Measurements from ENCODE around the gene CLNK.

The CLNK gene

DNA sequence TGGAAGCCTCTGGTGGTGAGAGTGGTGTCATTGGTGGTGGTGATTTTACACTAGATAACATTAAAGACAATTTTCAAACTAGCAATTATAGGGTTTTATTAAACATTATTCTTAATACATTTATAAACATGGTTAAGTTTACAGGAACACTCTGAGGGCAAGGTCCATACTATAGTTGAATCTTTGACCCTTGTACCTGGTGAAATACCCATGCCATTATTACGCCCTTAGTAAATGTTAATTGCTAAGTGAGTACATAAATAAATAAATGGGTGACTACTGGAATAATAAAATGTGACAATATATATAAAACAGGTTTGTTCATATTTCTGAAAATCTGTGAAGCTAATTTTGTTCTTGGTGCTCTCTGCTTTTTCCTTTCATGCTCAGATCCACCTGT, 13.6 kb upstream of the CLNK start:
- DNase-seq = no peak

- no peak for DNase-seq
Observed at GRCh38 chr4:10697086-10697485, 12.5 kb upstream of the CLNK start.

DNA sequence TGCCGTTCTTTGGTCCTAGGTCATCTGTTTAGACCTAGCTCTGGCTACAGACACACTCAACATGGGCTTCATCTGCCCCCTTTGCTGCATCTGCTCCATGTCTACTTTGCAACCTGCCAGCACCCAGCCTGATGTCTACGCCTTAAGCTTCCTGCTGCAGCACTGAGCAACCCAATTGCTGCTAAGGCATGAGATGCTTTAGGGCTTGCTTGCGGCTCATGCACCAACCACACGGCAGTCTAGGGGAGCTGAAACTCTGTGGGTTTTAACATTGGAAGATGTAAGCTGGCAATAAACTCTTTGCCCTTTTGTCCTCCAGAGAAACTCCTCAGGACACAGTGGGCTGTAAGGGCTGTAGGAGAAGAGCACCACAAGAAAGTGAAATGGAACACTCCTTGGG, 11.7 kb upstream of the CLNK start:
- DNase-seq = no peak

- no peak for DNase-seq
Observed at GRCh38 chr4:10694828-10695209, 10.3 kb upstream of the CLNK start.

- no peak for DNase-seq
Observed at GRCh38 chr4:10694151-10694827, 9.7 kb upstream of the CLNK start.

GRCh38 chr4:10691651-10692050, 7.1 kb upstream of the CLNK start:
- no peak for DNase-seq

DNA sequence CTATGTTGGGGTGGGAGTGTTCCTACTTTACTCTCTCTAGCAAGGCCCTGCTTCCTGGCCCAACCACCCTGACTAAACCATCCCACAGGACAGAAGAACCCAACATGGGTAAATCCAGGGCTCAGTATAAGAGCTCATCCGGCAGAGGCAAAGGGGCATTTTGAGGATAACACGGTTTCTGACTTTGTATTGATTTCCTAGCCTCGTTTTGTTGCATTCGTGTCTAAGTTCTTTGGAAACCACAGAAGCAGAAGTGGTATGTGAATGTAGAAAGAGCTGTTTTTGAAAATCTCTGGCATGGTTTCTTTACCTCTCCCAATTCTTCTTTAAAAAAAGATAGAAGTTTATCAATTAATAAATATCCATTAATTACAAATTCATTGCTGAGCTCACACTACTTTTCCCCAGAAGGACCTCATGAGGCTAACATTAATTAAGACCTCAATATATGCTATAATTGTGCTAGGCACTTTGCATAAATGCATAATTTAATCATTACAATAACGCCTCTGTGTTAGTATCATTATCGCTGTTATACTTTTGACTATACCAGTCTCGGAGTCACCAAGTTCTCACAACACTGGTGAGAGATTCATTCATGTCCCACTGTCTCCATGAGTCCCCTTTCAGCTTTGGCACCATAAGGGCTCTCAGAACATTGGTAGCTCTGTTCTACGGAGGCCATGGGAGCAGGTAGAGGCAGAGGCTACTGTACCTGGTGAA, 5.8 kb upstream of the CLNK start:
- peak; percentile 30 for DNase-seq

GRCh38 chr4:10688846-10689245, 4.3 kb upstream of the CLNK start:
- peak; percentile 11 for DNase-seq

DNA sequence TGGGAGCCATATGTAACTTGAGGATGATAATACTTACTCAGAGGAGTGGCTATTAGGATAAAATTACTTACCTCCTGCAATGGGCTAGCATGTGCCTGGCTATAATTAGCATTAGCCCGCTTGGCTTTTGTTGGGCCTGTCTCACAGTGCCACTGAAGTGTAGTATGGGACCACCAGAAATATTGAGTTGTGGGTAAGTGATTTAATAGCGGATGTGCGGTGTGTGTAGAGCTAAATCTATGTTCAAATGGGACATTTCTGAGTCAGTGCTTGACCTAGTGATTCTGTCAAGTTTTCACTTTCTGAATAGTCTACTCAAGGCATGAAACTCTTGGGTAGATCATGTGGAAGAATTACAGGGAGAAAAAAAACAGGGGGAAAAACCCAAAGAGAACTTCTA, 3.5 kb upstream of the CLNK start:
- DNase-seq = no peak

DNA sequence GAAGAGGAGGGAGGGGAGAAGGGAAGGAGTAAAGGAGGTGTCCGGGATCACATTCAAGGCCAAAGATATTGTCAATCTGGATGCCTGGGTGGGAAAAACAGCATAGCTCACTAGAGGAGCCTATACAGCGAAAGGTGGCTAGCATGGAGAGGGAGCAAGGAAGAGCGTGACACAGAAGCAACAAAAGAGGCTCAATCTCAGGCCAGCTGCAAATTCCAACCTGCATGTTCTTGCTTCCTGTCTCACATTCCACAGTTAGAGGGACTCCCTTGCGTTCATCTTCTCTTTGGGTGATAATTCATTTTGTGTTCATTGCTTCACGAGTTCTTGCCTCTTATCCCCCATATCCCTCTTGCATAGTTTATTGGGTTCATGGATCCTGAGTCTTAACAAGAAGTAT, 3.0 kb upstream of the CLNK start:
- DNase-seq = no peak

DNA sequence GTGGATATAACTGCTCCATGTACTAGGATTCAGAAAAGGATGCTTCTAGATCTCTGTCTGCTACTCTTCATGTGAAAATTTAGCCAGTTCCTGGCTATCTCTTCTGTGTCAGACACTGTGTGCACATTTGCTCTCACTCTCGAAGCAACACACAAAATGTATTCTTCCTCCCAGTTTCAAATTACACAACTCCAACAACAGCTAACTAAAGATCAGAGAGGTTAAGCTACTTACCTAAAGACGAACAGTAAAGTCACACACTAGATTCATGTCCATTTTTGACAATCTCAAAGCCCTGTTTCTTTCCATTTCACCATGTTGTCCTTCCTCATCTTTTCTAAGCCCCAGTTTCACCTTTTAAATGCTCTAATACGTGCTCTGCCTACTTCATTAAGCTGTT, 2.2 kb downstream of the CLNK start:
- DNase-seq = no peak

DNA sequence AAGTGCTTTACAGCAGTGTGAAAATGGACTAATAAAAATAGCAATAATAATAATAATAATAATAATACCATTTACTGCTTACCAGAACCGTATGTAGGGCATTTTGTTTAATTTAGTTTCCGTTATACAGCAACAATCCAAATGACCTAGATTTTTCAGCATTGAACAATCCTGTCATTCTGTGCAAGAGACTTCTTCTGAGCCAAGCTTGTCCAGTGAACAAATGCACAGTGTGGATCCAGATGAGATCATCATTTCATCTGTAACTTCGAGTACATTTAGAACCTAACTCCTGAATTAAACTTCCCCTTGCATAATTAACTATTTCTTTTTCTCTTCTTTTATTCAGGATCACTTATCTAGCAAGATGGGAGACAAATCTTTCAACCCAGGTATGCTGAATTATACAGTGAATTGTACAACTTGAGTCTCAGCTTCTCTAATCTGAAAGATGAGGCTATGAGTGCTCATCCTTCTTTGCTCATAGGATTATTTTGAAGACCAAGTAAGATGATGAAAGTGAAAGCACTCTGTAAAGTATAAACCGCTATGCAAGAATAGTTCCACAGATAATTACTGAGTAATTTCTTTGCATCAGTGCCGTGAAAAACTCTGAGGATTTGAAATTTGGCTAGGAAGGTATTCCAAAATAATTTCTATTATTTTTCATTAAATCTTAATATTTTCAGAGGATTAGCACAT, 6.6 kb downstream of the CLNK start:
- DNase-seq = no peak

- DNase-seq = no peak
Observed at GRCh38 chr4:10673817-10674369, 10.7 kb downstream of the CLNK start.

DNA sequence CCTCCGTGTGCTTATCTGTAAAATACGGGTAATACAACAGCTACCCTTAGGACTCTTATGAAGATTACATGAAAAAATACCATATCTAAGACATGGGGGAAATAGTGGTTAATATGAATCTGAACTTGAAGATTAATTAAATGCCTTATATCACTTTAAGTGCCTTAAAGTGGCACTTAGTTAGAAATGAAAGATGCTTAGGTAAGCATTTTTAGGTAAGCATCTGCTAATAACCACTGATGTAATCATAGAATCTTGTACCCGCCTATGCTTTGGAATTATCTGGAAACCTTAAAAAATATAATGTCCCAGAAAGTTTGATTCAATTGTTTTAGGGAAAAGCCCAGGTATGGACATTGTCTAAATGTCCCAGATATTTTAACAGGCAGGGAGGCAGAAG, 12.2 kb downstream of the CLNK start:
- no peak for DNase-seq

DNA sequence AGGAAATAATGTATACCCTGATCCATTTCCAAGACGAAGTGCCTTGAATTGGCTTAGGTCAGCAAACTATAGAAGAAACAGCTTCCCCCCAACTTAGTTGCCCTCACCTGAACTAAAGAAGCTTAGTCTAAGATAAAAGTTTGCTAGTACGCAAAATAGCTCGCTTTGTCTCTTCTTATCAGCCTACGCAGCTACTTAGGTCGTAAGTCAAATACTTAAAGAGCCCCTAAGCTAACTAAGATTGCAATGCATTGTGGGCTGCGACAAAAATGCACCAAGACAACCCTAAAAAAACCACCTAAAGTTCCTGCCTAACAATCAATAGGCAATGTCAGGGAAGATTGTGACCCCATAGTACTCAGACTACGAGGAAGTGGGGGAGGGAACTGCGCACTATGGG, 12.8 kb downstream of the CLNK start:
- no peak for DNase-seq

DNA sequence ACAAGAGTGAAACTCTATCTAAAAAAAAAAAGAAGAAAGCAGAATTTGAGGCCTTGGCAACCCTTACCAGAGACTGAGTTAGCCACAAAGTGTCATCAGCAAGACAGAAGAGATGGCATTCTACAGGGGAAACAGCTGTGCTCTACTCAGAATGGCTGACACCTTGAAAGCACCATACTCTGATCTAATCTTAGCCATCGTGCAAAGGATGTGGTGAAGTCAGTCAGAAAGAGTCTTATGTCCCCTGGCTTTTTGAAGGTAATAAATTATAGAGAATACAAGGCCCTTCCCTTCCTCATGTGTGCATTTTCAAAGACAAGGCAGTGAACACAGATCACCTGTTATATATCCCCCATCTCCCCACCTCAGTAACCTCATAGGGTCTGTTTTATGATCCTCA, 13.2 kb downstream of the CLNK start:
- peak; percentile 31 for DNase-seq

- no peak for DNase-seq
Observed at GRCh38 chr4:10670321-10670720, 14.2 kb downstream of the CLNK start.

- no peak for DNase-seq
Observed at GRCh38 chr4:10667701-10668326, 16.8 kb downstream of the CLNK start.

- DNase-seq = no peak
Observed at GRCh38 chr4:10666616-10667015, 18.0 kb downstream of the CLNK start.

DNA sequence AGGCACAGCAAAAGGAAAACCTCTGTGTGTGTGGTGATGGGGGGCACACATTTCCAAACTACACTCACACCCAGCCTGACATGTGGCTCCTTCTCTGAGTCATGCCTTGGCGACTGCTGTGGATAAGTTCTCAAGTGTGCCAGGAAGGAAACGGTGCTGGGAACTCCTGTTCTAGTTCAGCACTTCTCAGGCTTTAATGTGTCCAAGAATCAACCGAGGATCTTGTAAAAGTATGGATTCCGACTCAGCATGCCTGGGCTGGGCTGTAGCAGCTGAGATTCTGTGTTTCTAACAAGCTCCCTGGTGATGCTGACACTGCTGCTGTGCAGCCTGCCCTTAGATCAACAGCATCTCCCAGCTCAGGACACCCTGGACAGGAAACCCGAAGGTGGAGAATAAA, 20.2 kb downstream of the CLNK start:
- peak; percentile 24 for DNase-seq

DNA sequence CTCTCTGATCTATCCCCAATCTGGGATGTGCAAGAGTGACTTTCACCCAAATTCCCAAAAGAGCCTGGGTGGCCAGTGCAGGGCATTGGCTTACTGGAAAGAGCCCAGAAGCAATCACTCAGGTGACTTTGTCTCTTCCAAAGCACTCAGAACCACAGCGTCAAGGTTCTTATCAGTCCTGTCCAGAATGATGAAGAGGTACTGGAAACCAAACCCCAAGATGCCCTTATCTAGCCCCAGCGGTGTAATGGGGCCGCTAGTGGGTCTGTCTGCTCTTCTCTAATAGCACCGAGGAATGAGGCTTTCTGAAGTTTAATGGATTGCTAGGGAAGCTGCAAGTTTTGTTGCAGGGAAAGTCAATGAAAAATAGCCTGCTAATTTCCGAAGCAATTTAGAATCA, 21.6 kb downstream of the CLNK start:
- peak; percentile 83 for DNase-seq

DNA sequence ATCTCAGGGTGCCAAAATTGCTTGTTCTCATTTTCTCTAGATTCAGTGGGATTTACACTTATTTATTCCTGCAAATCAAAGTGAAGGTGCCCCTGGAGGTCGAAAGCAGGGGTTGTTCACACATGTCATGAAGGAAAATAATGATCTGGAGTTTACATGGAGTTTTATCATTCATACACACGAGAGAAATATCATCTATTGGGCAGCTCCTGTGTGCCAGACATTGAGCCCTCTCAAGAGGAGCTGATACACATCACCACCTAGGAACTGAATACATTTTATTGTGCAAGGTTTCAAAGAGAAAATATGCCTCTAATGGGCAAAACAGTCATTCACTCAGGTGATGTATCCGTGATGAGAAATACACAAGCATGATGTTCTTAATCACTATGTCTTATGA, 23.5 kb downstream of the CLNK start:
- no peak for DNase-seq

DNA sequence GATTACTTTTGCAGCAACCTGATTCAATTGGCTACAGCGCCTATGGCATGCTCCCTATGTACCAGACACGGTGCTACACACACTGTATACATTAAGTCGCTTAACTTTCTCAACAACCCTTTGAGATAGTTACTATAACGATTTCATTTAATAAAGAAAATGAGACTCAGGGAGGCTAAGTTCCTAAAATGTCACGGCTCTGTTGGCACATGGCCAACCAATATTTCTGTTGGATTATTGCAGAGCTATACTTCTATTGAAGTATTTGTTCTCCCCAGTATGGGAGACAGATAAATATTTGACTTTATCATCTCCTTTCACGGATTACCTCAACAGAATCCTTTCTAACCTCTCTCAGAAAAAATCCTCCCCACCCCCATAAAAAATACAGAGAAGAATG, 25.3 kb downstream of the CLNK start:
- no peak for DNase-seq

DNA sequence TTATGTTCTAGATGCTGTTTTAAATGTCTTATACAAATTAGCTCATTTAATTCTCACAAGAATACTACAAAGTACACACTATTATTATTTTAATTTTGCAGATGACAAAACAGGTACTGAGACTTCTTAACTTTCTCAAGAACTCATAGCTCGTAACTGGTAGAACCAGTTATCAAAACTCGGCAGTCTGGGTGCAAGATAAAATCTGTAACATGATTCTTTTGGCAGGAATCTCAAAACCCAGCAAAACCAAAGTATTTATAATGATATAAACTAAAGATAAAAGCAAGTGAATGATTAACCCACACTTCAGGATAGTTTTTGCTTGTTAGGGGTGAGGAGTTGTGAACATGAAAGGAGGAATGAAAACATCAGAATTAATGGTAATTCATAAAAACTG, 27.6 kb downstream of the CLNK start:
- DNase-seq = no peak

All from hematopoietic multipotent progenitor cell treated with erythropoietin and hydrocortisone succinate and interleukin-3 and kit ligand, for 6 days (in vitro differentiated cells).